GM21367 (cell line): ENCODE measurements around the gene ARAF.

ENCODE experiments used
- ATAC-seq: cut with Tn5 transposase; IDR thresholded peaks from one replicate; pipeline ENCODE4 v1.9.1; 2021; ENCODE audit not compliant: unreplicated experiment

Gene ARAF

GRCh38 chrX:47563801-47564315, 2.9 kb downstream of the ARAF start:
- ATAC-seq, result no peak

- ATAC-seq, result no peak
These were observed 3.6 kb downstream of the ARAF start for GRCh38 chrX:47564438-47565085.

GRCh38 chrX:47566841-47567240, 5.8 kb downstream of the ARAF start:
- no peak for ATAC-seq

GRCh38 chrX:47568656-47569295, 7.8 kb downstream of the ARAF start:
- ATAC-seq, result no peak

GRCh38 chrX:47570794-47571193, 9.8 kb downstream of the ARAF start:
- no peak for ATAC-seq

- no peak for ATAC-seq
These were observed 10.2 kb downstream of the ARAF start for GRCh38 chrX:47571215-47571614.

GRCh38 chrX:47571896-47572295, 10.9 kb downstream of the ARAF start:
- no peak for ATAC-seq

GRCh38 chrX:47572773-47573340, 11.9 kb downstream of the ARAF start:
- ATAC-seq, result no peak

- no peak for ATAC-seq
These were observed 12.5 kb downstream of the ARAF start for GRCh38 chrX:47573341-47574075.

- no peak for ATAC-seq
These were observed 13.1 kb downstream of the ARAF start for GRCh38 chrX:47574076-47574546.

GRCh38 chrX:47574547-47575301, 13.7 kb downstream of the ARAF start:
- ATAC-seq, result no peak

GRCh38 chrX:47576021-47576898, 15.3 kb downstream of the ARAF start:
- ATAC-seq, result no peak

- ATAC-seq, result no peak
These were observed 16.4 kb downstream of the ARAF start for GRCh38 chrX:47577424-47577823.

GRCh38 chrX:47577901-47578300, 16.9 kb downstream of the ARAF start:
- no peak for ATAC-seq

- no peak for ATAC-seq
These were observed 17.7 kb downstream of the ARAF start for GRCh38 chrX:47578692-47579091.

GRCh38 chrX:47579537-47579936, 18.5 kb downstream of the ARAF start:
- ATAC-seq, result no peak

- ATAC-seq, result peak; percentile 77
These were observed 21.0 kb downstream of the ARAF start, which contains the start of gene TIMP1 for GRCh38 chrX:47581731-47582647. Gene TIMP1 (plus strand): TSS chrX:47582436. CDS start chrX:47583416, 980 bp downstream.

GRCh38 chrX:47583240-47583861, 22.3 kb downstream of the ARAF start:
- no peak for ATAC-seq
